SW480 (cell line): ENCODE measurements around the gene DUSP8.
"Not testable (repeated sequence)": the region's sequence is repeated elsewhere in the genome, so short reads cannot be mapped to it uniquely, and the experiment has no call there.

Source experiments
- DNase-seq: peaks from one replicate; pipeline ENCODE4 v3.0.0-alpha.2; 2016; ENCODE audit warnings: low spot score

Gene DUSP8

DNA sequence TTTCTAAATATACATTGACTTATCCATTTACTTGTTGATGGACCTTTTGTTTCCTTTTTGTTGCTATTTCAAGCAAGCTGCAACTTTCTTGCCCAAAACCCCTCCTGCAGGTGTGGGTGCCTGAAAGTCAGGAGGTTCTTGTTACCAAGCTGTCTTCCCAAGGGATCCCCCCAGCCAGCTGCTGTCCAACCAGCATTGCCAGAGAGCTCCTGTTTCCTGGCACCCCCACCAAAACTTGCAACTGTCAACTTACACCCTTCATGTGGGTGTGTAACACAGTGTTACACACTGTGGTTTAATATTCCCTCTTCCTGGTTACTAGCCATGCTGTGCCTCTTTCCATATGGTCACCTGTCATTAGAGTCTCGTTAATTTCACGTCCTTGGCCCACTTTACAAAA lies 14.6 kb upstream of the DUSP8 start:
- no peak for DNase-seq

GRCh38 chr11:1584661-1585370 lies 12.7 kb upstream of the DUSP8 start, which contains the start of gene KRTAP5-1:
TSS of gene KRTAP5-1 (minus strand) at chr11:1585283. CDS start at chr11:1585249, 34 bp downstream.
- not testable (repeated sequence) for DNase-seq

GRCh38 chr11:1582909-1583308 lies 10.8 kb upstream of the DUSP8 start:
- not testable (repeated sequence) for DNase-seq

- no peak for DNase-seq
Observed at GRCh38 chr11:1581976-1582375, 9.9 kb upstream of the DUSP8 start.

- DNase-seq: no peak
Observed at GRCh38 chr11:1576825-1577224, 4.8 kb upstream of the DUSP8 start.

GRCh38 chr11:1575756-1576155 lies 3.7 kb upstream of the DUSP8 start:
- not testable (repeated sequence) for DNase-seq

- DNase-seq: no peak
Observed at GRCh38 chr11:1574933-1575242, 2.8 kb upstream of the DUSP8 start.

- DNase-seq: peak; percentile 64
Observed at GRCh38 chr11:1574238-1574932, 2.3 kb upstream of the DUSP8 start.

GRCh38 chr11:1573903-1574237 lies 1.8 kb upstream of the DUSP8 start:
- DNase-seq: peak; percentile 87

- peak; percentile 15 for DNase-seq
Observed at GRCh38 chr11:1573077-1573902, 1.2 kb upstream of the DUSP8 start.

DNA sequence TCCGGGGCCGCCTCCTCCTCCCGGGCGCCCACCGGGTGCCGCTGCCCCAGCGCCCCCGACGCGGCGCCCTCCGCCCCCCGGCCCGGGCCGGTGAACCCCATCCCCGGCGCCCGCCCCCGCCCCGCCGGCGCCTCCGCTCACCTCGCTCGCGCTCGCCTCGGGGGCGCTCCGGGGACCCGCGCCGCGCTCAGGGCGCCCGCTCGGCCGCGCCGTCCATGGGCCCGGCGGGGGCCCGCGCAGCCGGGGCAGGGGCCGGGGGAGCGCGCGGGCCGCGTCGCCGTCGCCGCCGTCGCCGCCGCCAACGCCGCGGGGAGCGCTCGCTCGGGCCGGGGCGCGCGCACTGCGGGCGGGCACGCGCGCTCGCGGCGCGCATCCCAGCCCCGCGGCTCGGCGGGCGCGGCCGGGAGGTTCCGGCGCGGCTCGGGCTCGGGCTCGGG lies 293 bp downstream of the DUSP8 start:
- no peak for DNase-seq

- DNase-seq: no peak
Observed at GRCh38 chr11:1570896-1571759, 943 bp downstream of the DUSP8 start.

DNA sequence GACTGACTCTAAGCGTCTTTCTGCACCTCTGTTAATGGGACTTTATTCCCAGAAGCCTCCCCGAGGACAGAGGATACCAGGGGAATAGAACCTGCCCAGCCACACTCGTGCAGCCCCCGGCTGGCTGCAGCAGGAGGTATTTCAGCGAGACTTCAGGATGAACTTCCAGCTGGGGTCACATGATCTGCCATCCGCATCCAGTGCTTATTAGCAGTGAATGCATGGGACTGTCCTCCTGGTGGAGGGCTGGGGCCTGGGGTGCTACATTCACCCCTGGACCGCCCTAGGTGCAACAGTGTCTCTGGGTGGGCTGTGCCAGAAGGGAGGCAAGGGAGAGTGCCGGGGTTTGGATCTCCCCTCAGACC lies 1.6 kb downstream of the DUSP8 start:
- DNase-seq: no peak

- DNase-seq: no peak
Observed at GRCh38 chr11:1570001-1570453, 2.0 kb downstream of the DUSP8 start.

GRCh38 chr11:1569251-1569780 lies 2.8 kb downstream of the DUSP8 start:
- no peak for DNase-seq

GRCh38 chr11:1568441-1568911 lies 3.6 kb downstream of the DUSP8 start:
- DNase-seq: no peak

GRCh38 chr11:1567721-1568100 lies 4.4 kb downstream of the DUSP8 start:
- no peak for DNase-seq

GRCh38 chr11:1567052-1567720 lies 4.9 kb downstream of the DUSP8 start:
- DNase-seq: no peak

- no peak for DNase-seq
Observed at GRCh38 chr11:1566381-1567051, 5.6 kb downstream of the DUSP8 start.

DNA sequence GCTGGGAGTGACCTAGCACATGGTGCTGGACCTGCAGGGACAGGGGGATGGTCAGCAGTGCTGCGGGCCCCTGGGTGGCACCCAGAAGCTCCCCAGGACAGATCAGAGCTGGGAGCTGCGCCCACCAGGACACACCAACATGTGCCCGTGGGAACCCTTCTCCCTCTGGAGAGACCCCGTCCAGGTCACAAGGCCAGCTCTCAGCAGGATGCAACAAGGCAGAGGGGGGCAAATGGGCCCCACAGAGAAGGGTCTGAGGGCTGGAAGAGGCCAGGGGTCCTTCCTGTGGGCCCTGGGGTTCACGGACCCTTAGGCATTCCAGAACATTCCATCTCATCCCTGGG lies 6.2 kb downstream of the DUSP8 start:
- DNase-seq: no peak
